Esophagus squamous epithelium (tissue), 5 donors: ENCODE results near the gene ZWINT. TPM values are rescaled to one million over a fixed set of nuclear protein-coding genes. Genes with fewer than 3 reads are reported as not detected.

Source experiments
- DNase-seq: peaks from one replicate; lab custom pipeline; 2025; lab: John Stamatoyannopoulos, UW
- H3K27ac ChIP-seq, 4 donors: fragments of 200-600 bp; sonication (generic); one replicate each; pipeline ENCODE4 v1.5.1; 2016 to 2019; ENCODE audit warnings: mild to moderate bottlenecking in 1 of 4
- H3K27me3 ChIP-seq, 4 donors: fragments of 200-600 bp; sonication (generic); 1 replicate in 3 of 4; 2 replicates in 1 of 4; pipeline versions ENCODE4 v1.5.1 to v1.6.0; 2017 to 2021; ENCODE audit warnings: antibody characterized with exemption in 1 of 4
- H3K36me3 ChIP-seq, 3 donors: fragments of 200-600 bp; sonication (generic); one replicate each; pipeline ENCODE4 v1.5.1; 2016 to 2019
- H3K4me1 ChIP-seq, 3 donors: fragments of 200-600 bp; sonication (generic); one replicate each; pipeline ENCODE4 v1.5.1; 2017 to 2019
- H3K4me3 ChIP-seq, 4 donors: fragments of 200-600 bp; sonication (generic); 1 replicate in 3 of 4; 2 replicates in 1 of 4; pipeline ENCODE4 v1.5.1; 2016 to 2019; ENCODE audit warnings: mild to moderate bottlenecking in 2 of 4, moderate library complexity in 1 of 4
- H3K9me3 ChIP-seq, 3 donors: fragments of 200-600 bp; sonication (generic); one replicate each; pipeline ENCODE4 v1.5.1; 2016 to 2019
- POLR2A ChIP-seq, 4 donors: fragments of 450-650 bp; IDR thresholded peaks; one replicate each; pipeline ENCODE4 v1.6.1; 2017; ENCODE audit warnings: antibody characterized with exemption in 4 of 4, mild to moderate bottlenecking in 4 of 4, moderate library complexity in 3 of 4
- WGBS, 2 donors: methylation state at CpG; one replicate each; pipeline ENCODE4 v1.1.5; 2018; 5-methylcytosine and 5-hydroxymethylcytosine counted together
- intact Hi-C: fragments of 100-400 bp; cut with DNase I; formaldehyde crosslinking; loops from one replicate; pipeline ENCODE4 v1.15.0; 2022
- total RNA-seq, 4 donors: library from RNA; depleted of rRNA; stranded (reverse); fragments of >200 nt; gene quantifications; one replicate each; pipeline ENCODE4 v1.1.0, GENCODE V29; 2016
- TF ChIP-seq, protein P1 (sequence below), 6 experiments: fragments of 450-650 bp in 4 of 6; fragments of 200-600 bp in 2 of 6; sonication (generic) in 2 of 6; IDR thresholded peaks; one replicate each; pipeline ENCODE4 v1.5.1; 2016 to 2019; ENCODE audit warnings: antibody characterized with exemption in 6 of 6, mild to moderate bottlenecking in 4 of 6, moderate library complexity in 4 of 6
- donor health status: DM: yes; HTN: yes; CAD: no.

The ZWINT gene
- total RNA-seq, 4 donors from 2014 or later = 13.4 to 46.8 (median 29.9) TPM

DNA sequence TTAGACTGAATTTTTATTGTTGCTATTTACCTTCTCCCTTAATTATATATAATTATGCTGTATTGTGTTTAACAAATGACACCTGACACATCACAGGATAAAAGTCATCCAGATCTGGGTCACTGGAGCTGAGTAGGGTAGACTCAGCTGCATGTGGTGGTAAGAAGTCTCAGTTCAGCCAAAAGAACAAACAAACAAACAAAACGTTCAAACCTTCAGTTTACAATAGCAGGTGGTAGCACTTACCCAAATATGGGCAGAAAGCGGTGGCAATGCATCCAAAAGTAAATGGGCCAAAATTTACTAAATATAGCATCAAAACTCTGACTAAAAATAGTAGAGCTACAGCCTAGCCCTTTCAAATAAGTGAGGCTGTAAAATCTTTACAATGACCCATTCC, 42.2 kb downstream of the ZWINT start:
- 46 to 50% methylated on average over 2 of the region's 2 CpGs for WGBS, 2 donors
- Histone ChIP-seq H3K4me3 (no peak overlapping the region), H3K36me3 (no peaks in the 10 kb centered on the region), H3K9me3 (no peaks in the 10 kb centered on the region), H3K27ac (no peak overlapping the region), H3K27me3 (no peaks in the 10 kb centered on the region), H3K4me1 (peaks cover 0 to 18% (median 6%) of the 10 kb centered on the region in 3 donors)
- no peak for DNase-seq
- intact Hi-C loops = no loop called here
- TF ChIP-seq POLR2A (IDR thresholded peaks at IDR 0.05) = no peak
- TF ChIP-seq, protein P1, sequence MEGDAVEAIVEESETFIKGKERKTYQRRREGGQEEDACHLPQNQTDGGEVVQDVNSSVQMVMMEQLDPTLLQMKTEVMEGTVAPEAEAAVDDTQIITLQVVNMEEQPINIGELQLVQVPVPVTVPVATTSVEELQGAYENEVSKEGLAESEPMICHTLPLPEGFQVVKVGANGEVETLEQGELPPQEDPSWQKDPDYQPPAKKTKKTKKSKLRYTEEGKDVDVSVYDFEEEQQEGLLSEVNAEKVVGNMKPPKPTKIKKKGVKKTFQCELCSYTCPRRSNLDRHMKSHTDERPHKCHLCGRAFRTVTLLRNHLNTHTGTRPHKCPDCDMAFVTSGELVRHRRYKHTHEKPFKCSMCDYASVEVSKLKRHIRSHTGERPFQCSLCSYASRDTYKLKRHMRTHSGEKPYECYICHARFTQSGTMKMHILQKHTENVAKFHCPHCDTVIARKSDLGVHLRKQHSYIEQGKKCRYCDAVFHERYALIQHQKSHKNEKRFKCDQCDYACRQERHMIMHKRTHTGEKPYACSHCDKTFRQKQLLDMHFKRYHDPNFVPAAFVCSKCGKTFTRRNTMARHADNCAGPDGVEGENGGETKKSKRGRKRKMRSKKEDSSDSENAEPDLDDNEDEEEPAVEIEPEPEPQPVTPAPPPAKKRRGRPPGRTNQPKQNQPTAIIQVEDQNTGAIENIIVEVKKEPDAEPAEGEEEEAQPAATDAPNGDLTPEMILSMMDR (IDR thresholded peaks at IDR 0.05) = no peak

DNA sequence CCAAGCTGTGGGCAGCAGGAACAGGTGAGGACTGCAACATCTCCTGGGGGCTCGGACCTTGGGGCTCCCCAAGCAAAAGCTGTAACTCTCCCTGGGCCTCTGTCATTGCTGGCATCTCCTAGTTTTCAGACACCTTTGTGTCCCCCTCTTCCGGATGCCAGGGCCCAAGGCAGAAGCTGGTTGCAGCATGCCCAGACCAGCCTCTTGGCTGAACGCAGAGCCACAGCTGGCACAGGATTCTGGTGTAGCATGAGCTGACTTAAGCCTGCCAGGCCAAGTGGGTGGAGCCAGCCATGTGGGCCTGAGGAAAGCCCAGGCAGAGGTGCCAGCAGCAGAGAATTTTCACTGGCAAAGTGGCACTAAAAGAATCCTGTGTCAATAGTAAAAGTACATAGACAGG, 43.5 kb downstream of the ZWINT start:
- H3K36me3 ChIP-seq = no peaks in the 10 kb centered on the region
- H3K4me1 ChIP-seq = peaks cover 0 to 18% (median 6%) of the 10 kb centered on the region in 3 donors
- TF ChIP-seq, protein P1 (IDR thresholded peaks at IDR 0.05) = no peak
- no peak for TF ChIP-seq POLR2A (IDR thresholded peaks at IDR 0.05)
- H3K27me3 ChIP-seq = no peaks in the 10 kb centered on the region
- no peak overlapping the region for H3K4me3 ChIP-seq
- intact Hi-C loops = no loop called here
- no peaks in the 10 kb centered on the region for H3K9me3 ChIP-seq
- no peak overlapping the region for H3K27ac ChIP-seq
- no peak for DNase-seq
- WGBS, 2 donors = 42 to 60% methylated on average over 2 of the region's 3 CpGs

DNA sequence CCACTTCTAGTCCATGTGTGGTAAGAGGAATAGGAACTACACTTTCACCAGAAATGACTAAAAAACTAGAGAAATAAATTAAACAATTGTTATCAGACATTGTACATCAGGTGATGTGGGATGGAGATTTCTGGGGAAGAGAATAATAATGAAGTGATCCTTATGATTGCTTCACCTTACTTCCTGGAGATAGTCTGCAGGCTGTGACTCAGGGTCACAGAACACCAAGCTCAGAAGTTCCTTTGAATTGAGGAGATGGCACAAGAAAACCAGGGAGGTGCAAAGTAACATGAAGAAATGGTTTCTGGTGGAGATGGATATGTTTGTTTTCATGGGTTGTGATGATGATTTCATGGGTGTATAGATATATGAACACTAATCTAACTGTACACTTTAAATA, 44.5 kb downstream of the ZWINT start:
- Histone ChIP-seq H3K9me3 (no peaks in the 10 kb centered on the region), H3K27me3 (no peaks in the 10 kb centered on the region), H3K36me3 (no peaks in the 10 kb centered on the region), H3K4me1 (peaks cover 0 to 18% (median 6%) of the 10 kb centered on the region in 3 donors), H3K27ac (no peak overlapping the region), H3K4me3 (no peak overlapping the region)
- TF ChIP-seq, protein P1 (IDR thresholded peaks at IDR 0.05) = no peak
- TF ChIP-seq POLR2A (IDR thresholded peaks at IDR 0.05) = no peak
- no peak for DNase-seq
- intact Hi-C loops = no loop called here
